ENCODE data around the gene CTDSP1.

Gene CTDSP1

GRCh38 chr2:218419630-218420216, 20.1 kb downstream of the CTDSP1 start:
- no peak overlapping the region for H3K9ac ChIP-seq (ENCODE audit: low read depth, low read length)
- no peaks in the 10 kb centered on the region for H3K36me3 ChIP-seq (ENCODE audit: insufficient read depth, low read length)
- H3K4me3 ChIP-seq (ENCODE audit: low read length), result no peak overlapping the region
- no peaks in the 10 kb centered on the region for H3K4me1 ChIP-seq (ENCODE audit: control insufficient read depth, insufficient read depth, low read length)
- no peak overlapping the region for H3K4me2 ChIP-seq (ENCODE audit: low read length)
- peaks cover 20% of the 10 kb centered on the region for H3K27me3 ChIP-seq (ENCODE audit: control insufficient read depth, insufficient read depth, low read length)
- H3K9me3 ChIP-seq (replicated peaks; ENCODE audit: low read length), result no peaks in the 10 kb centered on the region

DNA sequence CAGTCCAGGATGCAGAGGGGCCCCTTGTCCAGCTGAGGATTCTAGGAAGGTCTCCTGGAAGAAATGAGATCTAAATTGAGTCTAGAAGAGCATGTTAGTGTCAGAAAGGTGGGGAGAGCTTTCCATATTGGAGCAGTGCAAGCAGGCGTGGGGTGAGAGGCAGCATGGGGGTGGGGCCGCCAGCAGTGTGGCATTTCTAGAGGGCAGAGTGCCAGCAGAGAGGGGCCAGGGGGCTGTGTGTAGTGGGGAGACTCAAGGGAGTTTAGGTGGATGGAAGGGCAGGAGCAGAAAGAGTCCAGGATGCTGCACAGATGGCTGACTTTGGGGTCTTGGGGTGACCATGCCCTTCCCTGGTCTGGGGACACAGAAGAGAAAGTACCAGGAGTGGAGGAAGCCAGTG, 21.4 kb downstream of the CTDSP1 start:
- H3K27me3 ChIP-seq (ENCODE audit: control insufficient read depth, insufficient read depth, low read length), result peaks cover 20% of the 10 kb centered on the region
- no peaks in the 10 kb centered on the region for H3K36me3 ChIP-seq (ENCODE audit: insufficient read depth, low read length)
- H3K4me1 ChIP-seq (ENCODE audit: control insufficient read depth, insufficient read depth, low read length), result no peaks in the 10 kb centered on the region
- no peak overlapping the region for H3K4me3 ChIP-seq (ENCODE audit: low read length)
- no peak overlapping the region for H3K9ac ChIP-seq (ENCODE audit: low read depth, low read length)
- H3K4me2 ChIP-seq (ENCODE audit: low read length), result no peak overlapping the region
- H3K9me3 ChIP-seq (replicated peaks; ENCODE audit: low read length), result no peaks in the 10 kb centered on the region

DNA sequence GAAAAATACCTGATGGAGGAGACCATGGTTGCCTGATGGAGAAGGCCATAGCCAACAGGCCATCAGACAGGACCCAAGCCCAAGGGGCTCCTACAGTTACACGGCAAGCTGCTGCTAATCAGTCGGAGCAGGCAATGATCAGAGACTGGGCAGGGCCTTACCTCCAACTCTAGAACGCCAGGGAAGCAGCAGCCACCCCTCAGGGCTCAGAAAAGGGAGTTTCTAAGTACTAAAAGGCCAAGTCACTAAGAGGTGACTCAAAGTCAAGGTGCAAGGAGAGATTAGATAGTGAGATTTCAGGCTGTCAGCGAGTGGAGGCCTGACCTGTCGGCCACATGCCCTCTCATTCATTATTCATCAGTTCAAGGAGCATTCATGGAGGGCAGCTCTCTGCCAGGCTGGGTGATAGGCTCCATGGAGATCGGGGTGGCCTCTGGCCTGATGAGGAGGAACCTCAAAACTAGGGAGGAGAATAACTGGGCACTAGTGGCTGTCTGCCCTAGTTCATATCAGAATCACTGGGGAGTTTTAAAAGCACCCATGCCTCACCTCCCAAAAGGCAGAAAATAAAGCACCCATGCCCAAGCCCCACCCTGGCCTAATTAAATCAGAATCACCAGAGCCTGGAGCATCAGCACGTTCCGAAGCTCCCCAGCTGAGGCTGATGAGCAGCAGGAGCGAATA, 22.9 kb downstream of the CTDSP1 start:
- Histone ChIP-seq H3K9me3 (replicated peaks; ENCODE audit: low read length) (no peaks in the 10 kb centered on the region), H3K4me2 (ENCODE audit: low read length) (no peak overlapping the region), H3K4me3 (ENCODE audit: low read length) (no peak overlapping the region), H3K36me3 (ENCODE audit: insufficient read depth, low read length) (no peaks in the 10 kb centered on the region), H3K27me3 (ENCODE audit: control insufficient read depth, insufficient read depth, low read length) (peaks cover 18% of the 10 kb centered on the region), H3K4me1 (ENCODE audit: control insufficient read depth, insufficient read depth, low read length) (no peaks in the 10 kb centered on the region), H3K9ac (ENCODE audit: low read depth, low read length) (no peak overlapping the region)

DNA sequence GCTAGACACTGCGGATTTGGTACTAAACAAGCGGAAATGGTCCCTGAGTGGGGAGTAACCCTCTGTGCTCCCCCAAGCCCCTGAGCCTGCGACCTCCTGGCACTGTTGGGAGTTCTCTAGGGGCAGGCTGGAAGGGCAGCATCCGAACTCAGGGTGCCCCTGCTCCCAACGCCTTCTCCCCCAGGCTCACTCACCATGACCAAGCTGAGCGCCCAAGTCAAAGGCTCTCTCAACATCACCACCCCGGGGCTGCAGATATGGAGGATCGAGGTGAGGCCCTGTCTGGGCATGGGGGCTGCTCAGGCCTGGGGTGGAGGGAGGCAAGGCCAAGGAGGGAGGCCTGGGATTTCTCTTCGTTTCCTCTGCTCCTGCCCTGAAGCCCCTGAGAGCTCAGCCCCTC, 23.9 kb downstream of the CTDSP1 start:
- no peak overlapping the region for H3K4me3 ChIP-seq (ENCODE audit: low read length)
- no peaks in the 10 kb centered on the region for H3K36me3 ChIP-seq (ENCODE audit: insufficient read depth, low read length)
- H3K4me2 ChIP-seq (ENCODE audit: low read length), result no peak overlapping the region
- no peaks in the 10 kb centered on the region for H3K9me3 ChIP-seq (replicated peaks; ENCODE audit: low read length)
- H3K4me1 ChIP-seq (ENCODE audit: control insufficient read depth, insufficient read depth, low read length), result no peaks in the 10 kb centered on the region
- H3K9ac ChIP-seq (ENCODE audit: low read depth, low read length), result no peak overlapping the region
- peaks cover 11% of the 10 kb centered on the region for H3K27me3 ChIP-seq (ENCODE audit: control insufficient read depth, insufficient read depth, low read length)

GRCh38 chr2:218425531-218425930, 25.9 kb downstream of the CTDSP1 start:
- no peak overlapping the region for H3K4me2 ChIP-seq (ENCODE audit: low read length)
- peaks cover 10% of the 10 kb centered on the region for H3K27me3 ChIP-seq (ENCODE audit: control insufficient read depth, insufficient read depth, low read length)
- no peak overlapping the region for H3K9ac ChIP-seq (ENCODE audit: low read depth, low read length)
- H3K9me3 ChIP-seq (replicated peaks; ENCODE audit: low read length), result no peaks in the 10 kb centered on the region
- no peaks in the 10 kb centered on the region for H3K36me3 ChIP-seq (ENCODE audit: insufficient read depth, low read length)
- H3K4me3 ChIP-seq (ENCODE audit: low read length), result no peak overlapping the region
- H3K4me1 ChIP-seq (ENCODE audit: control insufficient read depth, insufficient read depth, low read length), result no peaks in the 10 kb centered on the region

- H3K9ac ChIP-seq (ENCODE audit: low read depth, low read length), result no peak overlapping the region
- H3K27me3 ChIP-seq (ENCODE audit: control insufficient read depth, insufficient read depth, low read length), result peaks cover 20% of the 10 kb centered on the region
- no peak overlapping the region for H3K4me3 ChIP-seq (ENCODE audit: low read length)
- H3K4me1 ChIP-seq (ENCODE audit: control insufficient read depth, insufficient read depth, low read length), result no peaks in the 10 kb centered on the region
- no peak overlapping the region for H3K4me2 ChIP-seq (ENCODE audit: low read length)
- no peaks in the 10 kb centered on the region for H3K36me3 ChIP-seq (ENCODE audit: insufficient read depth, low read length)
- no peaks in the 10 kb centered on the region for H3K9me3 ChIP-seq (replicated peaks; ENCODE audit: low read length)
Observed at GRCh38 chr2:218427741-218428140, 28.1 kb downstream of the CTDSP1 start.

- no peak overlapping the region for H3K4me3 ChIP-seq (ENCODE audit: low read length)
- H3K9me3 ChIP-seq (replicated peaks; ENCODE audit: low read length), result no peaks in the 10 kb centered on the region
- H3K36me3 ChIP-seq (ENCODE audit: insufficient read depth, low read length), result no peaks in the 10 kb centered on the region
- no peak overlapping the region for H3K9ac ChIP-seq (ENCODE audit: low read depth, low read length)
- H3K4me1 ChIP-seq (ENCODE audit: control insufficient read depth, insufficient read depth, low read length), result no peaks in the 10 kb centered on the region
- H3K4me2 ChIP-seq (ENCODE audit: low read length), result no peak overlapping the region
- peaks cover 20% of the 10 kb centered on the region for H3K27me3 ChIP-seq (ENCODE audit: control insufficient read depth, insufficient read depth, low read length)
Observed at GRCh38 chr2:218428846-218429558, 29.3 kb downstream of the CTDSP1 start.

GRCh38 chr2:218429911-218430692, 30.4 kb downstream of the CTDSP1 start:
- Histone ChIP-seq H3K9ac (ENCODE audit: low read depth, low read length) (no peak overlapping the region), H3K9me3 (replicated peaks; ENCODE audit: low read length) (no peaks in the 10 kb centered on the region), H3K36me3 (ENCODE audit: insufficient read depth, low read length) (no peaks in the 10 kb centered on the region), H3K4me3 (ENCODE audit: low read length) (no peak overlapping the region), H3K27me3 (ENCODE audit: control insufficient read depth, insufficient read depth, low read length) (peaks cover 23% of the 10 kb centered on the region), H3K4me2 (ENCODE audit: low read length) (no peak overlapping the region), H3K4me1 (ENCODE audit: control insufficient read depth, insufficient read depth, low read length) (no peaks in the 10 kb centered on the region)

- Histone ChIP-seq H3K9ac (ENCODE audit: low read depth, low read length) (no peak overlapping the region), H3K4me1 (ENCODE audit: control insufficient read depth, insufficient read depth, low read length) (no peaks in the 10 kb centered on the region), H3K36me3 (ENCODE audit: insufficient read depth, low read length) (no peaks in the 10 kb centered on the region), H3K9me3 (replicated peaks; ENCODE audit: low read length) (no peaks in the 10 kb centered on the region), H3K4me3 (ENCODE audit: low read length) (no peak overlapping the region), H3K4me2 (ENCODE audit: low read length) (no peak overlapping the region), H3K27me3 (ENCODE audit: control insufficient read depth, insufficient read depth, low read length) (peaks cover 25% of the 10 kb centered on the region)
Observed at GRCh38 chr2:218430721-218431120, 31.1 kb downstream of the CTDSP1 start.

- H3K9ac ChIP-seq (ENCODE audit: low read depth, low read length), result no peak overlapping the region
- H3K27me3 ChIP-seq (ENCODE audit: control insufficient read depth, insufficient read depth, low read length), result peaks cover 25% of the 10 kb centered on the region
- no peak overlapping the region for H3K4me3 ChIP-seq (ENCODE audit: low read length)
- H3K9me3 ChIP-seq (replicated peaks; ENCODE audit: low read length), result no peaks in the 10 kb centered on the region
- H3K4me1 ChIP-seq (ENCODE audit: control insufficient read depth, insufficient read depth, low read length), result no peaks in the 10 kb centered on the region
- H3K36me3 ChIP-seq (ENCODE audit: insufficient read depth, low read length), result no peaks in the 10 kb centered on the region
- H3K4me2 ChIP-seq (ENCODE audit: low read length), result no peak overlapping the region
Observed at GRCh38 chr2:218431878-218432277, 32.2 kb downstream of the CTDSP1 start.

- peaks cover 25% of the 10 kb centered on the region for H3K27me3 ChIP-seq (ENCODE audit: control insufficient read depth, insufficient read depth, low read length)
- no peaks in the 10 kb centered on the region for H3K4me1 ChIP-seq (ENCODE audit: control insufficient read depth, insufficient read depth, low read length)
- no peaks in the 10 kb centered on the region for H3K9me3 ChIP-seq (replicated peaks; ENCODE audit: low read length)
- no peak overlapping the region for H3K4me3 ChIP-seq (ENCODE audit: low read length)
- H3K4me2 ChIP-seq (ENCODE audit: low read length), result no peak overlapping the region
- no peak overlapping the region for H3K9ac ChIP-seq (ENCODE audit: low read depth, low read length)
- no peaks in the 10 kb centered on the region for H3K36me3 ChIP-seq (ENCODE audit: insufficient read depth, low read length)
Observed at GRCh38 chr2:218432676-218433365, 33.2 kb downstream of the CTDSP1 start.

Measured in skeletal muscle satellite cell (primary cell).